Adrenal gland (tissue), 12 donors: ENCODE measurements around the gene VGLL4. TPM values are rescaled to one million over a fixed set of nuclear protein-coding genes. Genes with fewer than 3 reads are reported as not detected.

Experiments used
- DNase-seq, 7 donors: peaks; one replicate each; pipeline ENCODE4 v3.0.0-alpha.2; 2019 to 2020
- H3K27ac ChIP-seq, 5 donors: fragments of 200-600 bp; sonication (generic) in 4 of 5; 1 replicate in 3 of 5; 2 replicates in 2 of 5; pipeline versions ENCODE4 v1.5.1 to v1.8.0; 2016 to 2020; ENCODE audit warnings: mild to moderate bottlenecking in 1 of 5
- H3K27me3 ChIP-seq: fragments of 200-600 bp; 2 replicates; pipeline ENCODE4 v1.8.0; 2021
- H3K36me3 ChIP-seq, 2 donors: fragments of 200-600 bp; replicated peaks in 1 of 2; 1 replicate in 1 of 2; 2 replicates in 1 of 2; pipeline versions ENCODE4 v1.5.1 to v1.8.0; 2018 to 2022
- H3K4me1 ChIP-seq, 2 donors: fragments of 200-600 bp; replicated peaks in 1 of 2; 1 replicate in 1 of 2; 2 replicates in 1 of 2; pipeline versions ENCODE4 v1.5.1 to v1.8.0; 2018 to 2021
- H3K4me3 ChIP-seq, 4 donors: fragments of 200-600 bp; sonication (generic) in 3 of 4; one replicate each; pipeline ENCODE4 v1.5.1; 2016 to 2018
- H3K9me3 ChIP-seq, 3 donors: fragments of 200-600 bp; sonication (generic) in 1 of 3; replicated peaks in 1 of 3; 1 replicate in 2 of 3; 2 replicates in 1 of 3; pipeline versions ENCODE4 v1.5.1 to v1.8.0; 2016 to 2021
- POLR2A ChIP-seq, 2 donors: fragments of 450-650 bp; IDR thresholded peaks; one replicate each; pipeline ENCODE4 v1.6.1; 2017; ENCODE audit warnings: antibody characterized with exemption in 2 of 2, mild to moderate bottlenecking in 2 of 2, moderate library complexity in 1 of 2
- WGBS, 4 donors: extraction: QIAGEN DNeasy Blood & Tissue Kit in 2 of 4; methylation state at CpG; one replicate each; pipeline versions ENCODE4 v1.1.5 to v1.1.7; 2013 to 2017; 5-methylcytosine and 5-hydroxymethylcytosine counted together
- intact Hi-C, 2 donors: fragments of 100-400 bp; cut with DNase I; formaldehyde crosslinking; loops; one replicate each; pipeline versions ENCODE4 v1.14.1 to v1.15.0; 2022 to 2023
- polyA plus RNA-seq, 3 donors: library from polyadenylated mRNA; stranded (reverse); fragments of 200-250 nt in 2 of 3; fragments of 350-450 nt in 1 of 3; fragmentation: Illumina TruSeq in 1 of 3; extraction: RNeasy Lipid Tissue Mini Kit (QIAGEN cat#74804) in 1 of 3; gene quantifications; one replicate each; pipeline ENCODE4 v1.2.3, GENCODE V29; 2013 to 2014
- total RNA-seq, 9 donors: library from RNA; depleted of rRNA in 4 of 9; stranded (reverse); fragments of >200 nt in 4 of 9; fragments of 120-200 nt in 1 of 9; fragmentation: NEBNext Ultra II Directional in 1 of 9; extraction: Animal tissue kit (Norgen Biotek cat#: 25700) in 1 of 9; gene quantifications; one replicate each; pipeline versions ENCODE4 v1.1.0 to v1.2.4, GENCODE V29; 2013 to 2023
- TF ChIP-seq, protein P1 (sequence below), 6 experiments: fragments of 450-650 bp in 4 of 6; fragments of 200-600 bp in 2 of 6; sonication (generic) in 1 of 6; IDR thresholded peaks; 1 replicate in 5 of 6; 2 replicates in 1 of 6; pipeline versions ENCODE4 v1.5.1 to v1.8.0; 2016 to 2021; ENCODE audit warnings: antibody characterized with exemption in 6 of 6, mild to moderate bottlenecking in 2 of 6, moderate library complexity in 1 of 6
- donor health status: healthy with polysubstance abuse.
- donor health status: Bipolar disorder and iron deficiency.
- donor health status: DM: yes; HTN: yes; CAD: no.
- donor health status: DM: no; HTN: no; CAD: no.
- donor health status: DM: no; HTN: no; CAD: no.
- donor health status: DM: yes; HTN: yes; CAD: no.

The VGLL4 gene
- total and polyA plus RNA-seq, 12 donors = 38.3 to 153 (median 86.4) TPM

DNA sequence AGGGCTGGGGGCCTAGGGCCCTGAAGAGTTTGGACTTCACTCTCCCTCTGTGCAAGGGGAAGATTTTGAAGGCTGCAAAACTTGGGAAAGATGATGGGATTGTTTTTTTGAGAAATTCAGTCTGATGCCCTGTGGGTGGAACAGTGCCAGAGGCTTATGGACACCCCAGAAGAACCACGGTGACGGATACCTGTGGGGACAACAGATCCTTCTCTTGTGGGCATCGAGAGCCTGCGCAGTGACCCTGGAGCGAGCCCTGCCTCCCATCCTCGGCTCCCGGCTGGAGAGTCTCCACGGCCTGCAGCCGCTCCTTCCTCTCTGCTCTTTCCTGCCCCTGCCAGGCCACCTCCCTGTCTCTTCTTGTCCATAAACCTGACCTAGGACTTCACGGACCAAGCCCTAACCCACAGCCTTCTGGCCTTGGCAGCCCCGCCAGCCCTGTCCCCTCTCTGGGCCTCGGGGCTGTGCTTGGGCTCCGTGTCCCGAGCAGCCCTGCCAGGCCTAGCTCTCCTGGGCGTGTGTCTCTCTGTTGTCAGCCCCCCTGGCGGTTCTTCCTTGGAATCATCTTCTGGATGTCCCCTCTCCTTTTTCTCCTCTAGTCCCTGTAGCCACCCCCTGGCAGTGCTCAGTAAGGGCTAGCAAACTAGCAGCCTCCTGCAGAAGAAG lies 98.4 kb downstream of the VGLL4 start:
- Histone ChIP-seq H3K9me3 (peaks cover 0 to 3% (median 0%) of the 10 kb centered on the region in 3 donors), H3K27ac (no peak overlapping the region), H3K36me3 (no peaks in the 10 kb centered on the region), H3K4me1 (peaks cover 0 to 9% of the 10 kb centered on the region in 2 donors), H3K27me3 (no peaks in the 10 kb centered on the region), H3K4me3 (no peak overlapping the region)
- intact Hi-C loops = no loop called here
- TF ChIP-seq POLR2A (IDR thresholded peaks at IDR 0.05) = no peak
- TF ChIP-seq, protein P1, sequence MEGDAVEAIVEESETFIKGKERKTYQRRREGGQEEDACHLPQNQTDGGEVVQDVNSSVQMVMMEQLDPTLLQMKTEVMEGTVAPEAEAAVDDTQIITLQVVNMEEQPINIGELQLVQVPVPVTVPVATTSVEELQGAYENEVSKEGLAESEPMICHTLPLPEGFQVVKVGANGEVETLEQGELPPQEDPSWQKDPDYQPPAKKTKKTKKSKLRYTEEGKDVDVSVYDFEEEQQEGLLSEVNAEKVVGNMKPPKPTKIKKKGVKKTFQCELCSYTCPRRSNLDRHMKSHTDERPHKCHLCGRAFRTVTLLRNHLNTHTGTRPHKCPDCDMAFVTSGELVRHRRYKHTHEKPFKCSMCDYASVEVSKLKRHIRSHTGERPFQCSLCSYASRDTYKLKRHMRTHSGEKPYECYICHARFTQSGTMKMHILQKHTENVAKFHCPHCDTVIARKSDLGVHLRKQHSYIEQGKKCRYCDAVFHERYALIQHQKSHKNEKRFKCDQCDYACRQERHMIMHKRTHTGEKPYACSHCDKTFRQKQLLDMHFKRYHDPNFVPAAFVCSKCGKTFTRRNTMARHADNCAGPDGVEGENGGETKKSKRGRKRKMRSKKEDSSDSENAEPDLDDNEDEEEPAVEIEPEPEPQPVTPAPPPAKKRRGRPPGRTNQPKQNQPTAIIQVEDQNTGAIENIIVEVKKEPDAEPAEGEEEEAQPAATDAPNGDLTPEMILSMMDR (IDR thresholded peaks at IDR 0.05) = no peak
- peak in 2 of 7 donors; percentile 4 to 19 for DNase-seq
- 78 to 86% (median 84%) methylated on average over 16 of the region's 16 CpGs for WGBS, 4 donors

DNA sequence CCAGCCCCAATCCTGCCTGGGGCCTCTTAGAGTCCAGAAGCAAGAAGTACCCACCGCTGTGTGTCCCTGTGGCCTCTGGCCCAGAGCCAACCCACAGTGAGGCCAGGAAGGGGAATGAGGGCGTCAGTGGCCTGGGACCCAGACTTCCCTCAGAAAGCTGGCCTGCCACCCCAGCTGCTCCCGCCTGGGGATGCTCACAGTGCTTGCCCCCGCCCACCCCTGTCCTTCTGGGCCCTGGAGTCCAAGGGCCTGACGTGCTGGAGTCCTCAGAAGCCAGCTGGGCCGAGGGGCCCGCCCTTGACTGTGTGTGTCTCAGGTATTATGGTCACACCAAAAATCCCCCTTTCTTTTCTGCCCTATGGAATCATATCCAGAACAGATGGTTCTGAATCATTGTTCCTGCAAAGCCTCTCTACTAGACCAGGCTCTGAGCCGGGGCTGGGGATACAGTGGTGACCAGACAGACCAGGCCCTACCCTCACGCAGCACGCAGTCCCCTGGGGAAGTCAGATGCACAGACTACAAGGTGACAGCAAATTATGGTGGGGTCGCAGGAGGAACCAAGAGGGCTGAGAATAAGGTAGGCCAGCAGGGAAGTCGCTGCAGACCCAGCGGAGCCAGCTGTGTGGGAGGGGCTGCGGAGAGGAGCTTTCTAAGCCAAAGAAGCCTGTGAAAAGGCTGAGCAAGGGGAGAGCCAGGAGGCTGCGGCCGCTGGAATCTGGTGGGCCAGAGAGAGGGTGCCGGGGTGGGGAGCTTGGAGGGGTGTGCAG lies 99.1 kb downstream of the VGLL4 start:
- peak in 2 of 7 donors; percentile 6 to 22 for DNase-seq
- H3K27me3 ChIP-seq = no peaks in the 10 kb centered on the region
- H3K4me3 ChIP-seq = no peak overlapping the region
- WGBS, 4 donors = 70 to 82% (median 77%) methylated on average over 10 to 17 of the region's 17 CpGs
- H3K27ac ChIP-seq = no peak overlapping the region
- intact Hi-C loops = no loop called here
- peaks cover 0 to 3% (median 0%) of the 10 kb centered on the region in 3 donors for H3K9me3 ChIP-seq
- H3K4me1 ChIP-seq = peaks cover 0 to 9% of the 10 kb centered on the region in 2 donors
- no peaks in the 10 kb centered on the region for H3K36me3 ChIP-seq
- TF ChIP-seq POLR2A (IDR thresholded peaks at IDR 0.05) = no peak

DNA sequence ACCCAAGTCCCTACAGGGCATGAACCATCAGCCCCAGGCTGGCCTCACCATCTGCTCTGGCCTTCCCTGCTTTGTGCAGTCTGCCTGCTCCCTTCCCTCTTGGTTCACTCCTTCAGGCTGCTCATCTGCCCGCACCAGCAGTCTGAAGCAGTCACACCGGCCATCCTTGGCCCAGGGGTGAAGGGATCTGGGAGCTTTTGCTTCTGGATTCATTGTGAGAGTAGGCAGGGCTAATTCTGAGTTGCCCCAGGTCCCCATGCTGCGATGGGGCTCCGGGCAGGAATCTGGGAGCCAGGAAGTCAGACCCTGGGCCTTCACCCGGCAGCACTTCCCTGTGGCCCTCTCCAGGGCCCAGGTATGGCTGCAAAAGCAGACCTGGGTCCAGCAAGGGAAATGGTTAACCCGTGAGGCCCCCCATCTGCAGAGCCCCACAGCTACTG lies 99.7 kb downstream of the VGLL4 start:
- Histone ChIP-seq H3K27ac (no peak overlapping the region), H3K36me3 (no peaks in the 10 kb centered on the region), H3K9me3 (peaks cover 0 to 3% (median 0%) of the 10 kb centered on the region in 3 donors), H3K4me3 (no peak overlapping the region), H3K27me3 (no peaks in the 10 kb centered on the region), H3K4me1 (peaks cover 0 to 8% of the 10 kb centered on the region in 2 donors)
- intact Hi-C loops = no loop called here
- TF ChIP-seq, protein P1 (IDR thresholded peaks at IDR 0.05) = no peak
- TF ChIP-seq POLR2A (IDR thresholded peaks at IDR 0.05) = no peak
- peak in 2 of 7 donors; percentile 5 for DNase-seq
- WGBS, 4 donors = 92 to 100% (median 94%) methylated on average over 2 to 6 of the region's 6 CpGs

DNA sequence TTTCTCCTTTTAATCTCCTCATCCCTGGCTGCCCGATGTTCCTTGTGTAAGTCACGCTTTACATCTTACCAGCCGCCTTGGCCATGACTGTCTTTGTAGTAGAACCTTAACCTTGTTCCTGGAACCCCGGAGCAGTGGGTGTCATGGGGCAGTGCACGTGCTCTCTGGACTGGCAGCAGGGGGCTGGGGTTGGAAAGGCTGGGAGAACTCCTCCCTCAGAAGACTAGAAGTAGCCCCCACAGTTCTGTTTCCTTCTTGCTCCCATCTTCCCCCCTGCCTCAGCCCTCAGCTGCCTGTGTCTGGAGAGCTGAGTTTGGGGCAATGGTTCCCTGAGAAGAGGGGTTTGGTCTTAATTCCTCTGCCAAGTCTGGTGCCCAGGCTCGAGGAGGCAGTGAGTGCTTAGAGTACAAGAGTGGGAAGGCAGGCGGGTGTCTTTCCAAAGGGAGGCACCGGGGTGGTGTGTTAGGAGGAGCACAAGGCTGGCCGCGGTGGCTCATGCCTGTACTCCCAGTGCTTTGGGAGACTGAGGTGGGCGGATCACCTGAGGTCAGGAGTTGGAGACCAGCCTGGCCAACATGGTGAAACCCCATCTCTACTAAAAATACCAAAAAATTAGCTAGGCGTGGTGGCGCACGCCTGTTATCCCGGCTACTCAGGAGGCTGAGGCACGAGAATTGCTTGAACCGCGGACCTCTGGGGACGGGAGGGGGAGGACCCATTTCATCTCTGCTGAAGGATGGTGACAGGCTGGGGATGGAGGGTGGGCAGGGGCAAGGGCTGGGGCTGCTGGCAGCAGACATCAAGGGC lies 100.4 kb downstream of the VGLL4 start:
- DNase-seq = peak in 2 of 7 donors; percentile 5 to 11
- H3K4me1 ChIP-seq = peaks cover 0 to 1% of the 10 kb centered on the region in 2 donors
- TF ChIP-seq POLR2A (IDR thresholded peaks at IDR 0.05) = no peak
- TF ChIP-seq, protein P1 (IDR thresholded peaks at IDR 0.05) = no peak
- H3K27me3 ChIP-seq = no peaks in the 10 kb centered on the region
- peaks cover 0 to 3% (median 0%) of the 10 kb centered on the region in 3 donors for H3K9me3 ChIP-seq
- 91 to 97% (median 96%) methylated on average over 14 to 19 of the region's 19 CpGs for WGBS, 4 donors
- no peaks in the 10 kb centered on the region for H3K36me3 ChIP-seq
- intact Hi-C loops = no loop called here
- no peak overlapping the region for H3K27ac ChIP-seq
- no peak overlapping the region for H3K4me3 ChIP-seq
